ENCODE data around the gene PAMR1. TPM values are rescaled to one million over a fixed set of nuclear protein-coding genes. Genes with fewer than 3 reads are reported as not detected.

The PAMR1 gene
- polyA plus RNA-seq, 2 of the 4 experiments (the other 2 are of a cell fraction): not detected

- TF ChIP-seq CEBPB (IDR thresholded peaks at IDR 0.05) (no peak), ATOH8 (CRISPR knock-in tag; IDR thresholded peaks at IDR 0.05; ENCODE audit: low read depth) (no peak), CTCF (IDR thresholded peaks at IDR 0.05) (no peak), EP300 (IDR thresholded peaks at IDR 0.05) (no peak), KDM5A (IDR thresholded peaks at IDR 0.05) (no peak), CBX2 (IDR thresholded peaks at IDR 0.05; ENCODE audit: borderline replicate concordance, low read depth) (no peak)
Observed at GRCh38 chr11:35564245-35564595, 38.8 kb upstream of the PAMR1 start (continued).

DNA sequence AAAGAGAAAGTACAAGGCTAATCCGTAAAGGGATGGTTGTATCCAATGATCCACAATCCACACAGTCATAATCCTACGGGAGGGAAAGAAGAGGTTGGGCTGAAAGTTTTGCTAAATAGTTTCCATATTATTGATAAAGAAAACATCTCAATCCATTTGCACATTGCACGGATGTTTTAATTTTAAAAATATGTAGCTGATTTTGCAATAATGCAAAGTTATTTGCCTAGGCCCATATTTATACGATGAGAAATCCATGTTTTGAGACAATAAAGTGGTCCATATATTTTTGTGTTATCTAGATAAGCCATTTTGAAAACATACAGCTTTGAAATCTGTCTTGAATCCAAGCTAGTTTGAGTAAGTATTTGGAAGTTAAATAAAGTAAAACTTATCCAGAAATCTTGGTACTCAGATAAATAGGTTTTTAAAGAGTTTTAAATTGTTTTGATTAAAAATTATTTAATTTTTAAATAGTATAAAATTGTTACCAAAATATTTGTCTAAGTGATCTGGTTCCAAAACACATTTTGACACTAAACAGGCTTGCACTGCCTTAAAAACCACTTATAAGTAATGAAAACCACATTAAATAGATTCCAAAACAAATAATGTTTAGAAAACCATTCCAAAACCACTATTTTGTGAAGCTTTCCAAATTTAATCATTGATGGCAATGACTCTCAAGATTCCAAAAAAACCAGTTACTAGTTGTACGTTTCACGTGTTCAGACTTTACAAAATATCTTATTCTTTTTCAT lies 38.2 kb upstream of the PAMR1 start:
- Histone ChIP-seq H3K4me1 (0 out of 3 replicates have a peak, but pooled peaks cover 3% of the 10 kb centered on the region), H3K9me3 (no peaks in the 10 kb centered on the region), H3K27ac (no peak overlapping the region), H3K4me2 (no peak overlapping the region), H3K4me3 (no peak overlapping the region)
- ChIA-PET POLR2A (no interaction called here), CTCF (interaction anchor here (0.7 to 1.1 kb wide), 3 partner anchors 38 to 1399 kb away, joined by 3 read pairs; partner anchors contain the start of gene PAMR1)
- FAIRE-seq: no peak
- no peak for DNase-seq (ENCODE audit: low read depth in 1 of 2, low spot score in 1 of 2)
- TF ChIP-seq CHD2 (IDR thresholded peaks at IDR 0.05; ENCODE audit: low read length, partially characterized antibody) (no peak), MAZ (IDR thresholded peaks at IDR 0.05; ENCODE audit: borderline replicate concordance, low read depth, low read length) (no peak), FOSL2 (IDR thresholded peaks at IDR 0.05) (no peak), FOSL2 (CRISPR knock-in tag; IDR thresholded peaks at IDR 0.05) (no peak), RNF2 (IDR thresholded peaks at IDR 0.05; ENCODE audit: borderline replicate concordance, low read depth) (no peak), ZSCAN20 (CRISPR knock-in tag; IDR thresholded peaks at IDR 0.05) (no peak), CEBPB (IDR thresholded peaks at IDR 0.05) (no peak), SMC3 (IDR thresholded peaks at IDR 0.05) (no peak), BHLHE40 (IDR thresholded peaks at IDR 0.05; ENCODE audit: low read depth, low read length) (no peak)
- no peak for ATAC-seq
- WGBS (ENCODE audit: missing lambda C conversion rate): 61% methylated on average over 6 of the region's 6 CpGs

DNA sequence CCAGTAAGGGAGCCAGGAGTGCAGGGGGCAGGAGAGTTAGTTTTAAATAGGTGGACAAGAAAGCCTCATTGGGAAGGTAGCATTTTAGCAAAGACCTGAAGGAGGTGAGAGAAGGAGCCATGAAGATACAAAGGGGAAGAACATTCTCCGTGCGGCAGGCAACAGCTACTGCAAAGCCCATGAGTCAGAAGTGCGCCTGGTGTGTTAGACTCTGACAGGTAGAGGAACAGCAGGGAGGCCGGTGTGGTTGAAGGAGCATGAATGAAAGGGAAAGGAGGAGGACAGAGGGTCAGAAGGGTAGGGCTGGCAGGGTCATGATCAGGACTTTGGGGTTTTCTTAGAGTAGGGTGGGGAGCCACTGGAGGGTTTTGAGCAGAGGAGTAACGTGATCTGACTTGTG lies 34.5 kb upstream of the PAMR1 start:
- 75% methylated on average over 5 of the region's 5 CpGs for WGBS (ENCODE audit: missing lambda C conversion rate)
- TF ChIP-seq HMGXB4 (CRISPR knock-in tag; IDR thresholded peaks at IDR 0.05; ENCODE audit: borderline replicate concordance) (no peak), EP300 (IDR thresholded peaks at IDR 0.05) (no peak), TP53 (CRISPR knock-in tag; IDR thresholded peaks at IDR 0.05) (no peak), CHD2 (IDR thresholded peaks at IDR 0.05; ENCODE audit: low read length, partially characterized antibody) (no peak), PHF8 (IDR thresholded peaks at IDR 0.05; ENCODE audit: borderline replicate concordance, low read depth) (no peak), HOXB13 (CRISPR knock-in tag; IDR thresholded peaks at IDR 0.05; ENCODE audit: low read depth) (no peak), ZSCAN20 (CRISPR knock-in tag; IDR thresholded peaks at IDR 0.05) (no peak), CHD4 (IDR thresholded peaks at IDR 0.05; ENCODE audit: borderline replicate concordance) (no peak)

More for the DNA sequence above, 34.5 kb upstream of the PAMR1 start:
- POLR2A ChIA-PET: no interaction called here
- Histone ChIP-seq H3K4me3 (no peak overlapping the region), H3K9me3 (no peaks in the 10 kb centered on the region), H3K27ac (no peak overlapping the region), H3K4me2 (no peak overlapping the region), H3K4me1 (no peaks in the 10 kb centered on the region)
- DNase-seq (ENCODE audit: low read depth in 1 of 2, low spot score in 1 of 2) (no peak), ATAC-seq (no peak), FAIRE-seq (no peak)
- CTCF ChIA-PET: no interaction called here

Data from A549 (cell line).